ENCODE measurements around the gene SH3RF1. TPM values are rescaled to one million over a fixed set of nuclear protein-coding genes. Genes with fewer than 3 reads are reported as not detected.

SH3RF1 gene
- total RNA-seq, 3 donors from 2014 or later, result 45.3 to 82.3 (median 65.5) TPM

DNA sequence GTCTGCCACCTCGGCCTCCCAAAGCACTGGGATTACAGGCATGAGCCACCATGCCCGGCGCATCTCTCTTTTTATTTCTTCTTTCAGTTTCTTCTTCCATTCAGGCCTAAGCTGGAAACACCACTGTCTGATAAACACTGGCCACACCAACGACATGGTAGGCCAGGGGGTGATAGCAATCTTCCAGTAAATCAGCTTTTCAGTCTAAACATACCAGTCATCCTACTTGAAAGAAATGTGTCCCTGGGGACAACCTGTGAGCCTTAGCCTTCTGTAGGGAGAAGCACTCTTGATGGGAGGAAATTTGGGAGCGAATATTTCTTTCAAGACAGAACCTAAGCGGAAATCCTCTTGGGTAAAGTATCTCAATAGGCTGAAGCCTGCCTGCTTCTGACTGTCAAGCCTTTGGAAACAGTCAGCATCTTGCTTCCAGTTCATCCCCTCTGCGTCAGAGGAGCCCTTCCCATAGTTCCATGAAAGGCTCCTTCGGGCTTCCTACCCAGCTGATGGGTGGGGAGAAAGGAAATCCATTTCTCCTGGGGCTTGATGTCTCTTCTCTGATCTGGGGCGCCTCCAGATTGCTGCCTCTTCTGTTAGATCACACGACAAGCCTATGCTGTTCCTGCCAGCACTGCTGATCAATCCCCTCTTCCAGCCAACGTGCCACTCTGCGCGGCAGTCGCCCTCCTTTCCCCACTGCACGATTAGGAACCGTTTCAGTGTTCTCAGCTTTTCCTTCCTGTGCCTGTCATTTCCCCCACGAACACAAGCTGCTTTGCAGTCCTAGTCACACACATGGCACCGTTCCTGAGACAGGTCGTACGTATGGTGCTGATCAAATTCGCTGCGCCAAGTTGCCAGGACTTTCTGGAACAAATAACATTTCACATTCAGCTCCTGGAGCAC, 211.2 kb downstream of the SH3RF1 start:
- no peak overlapping the region for H3K4me3 ChIP-seq
- DNase-seq (no peak), ATAC-seq (no peak)
- peaks cover 28% of the 10 kb centered on the region for H3K4me1 ChIP-seq (ENCODE audit: low read depth)
- H3K36me3 ChIP-seq (ENCODE audit: low read depth), result no peaks in the 10 kb centered on the region
- intact Hi-C loops (cut with DNase I, micrococcal nuclease), result no loop called here
- H3K9me3 ChIP-seq, result no peaks in the 10 kb centered on the region
- no peak for TF ChIP-seq CTCF (IDR thresholded peaks at IDR 0.05)

DNA sequence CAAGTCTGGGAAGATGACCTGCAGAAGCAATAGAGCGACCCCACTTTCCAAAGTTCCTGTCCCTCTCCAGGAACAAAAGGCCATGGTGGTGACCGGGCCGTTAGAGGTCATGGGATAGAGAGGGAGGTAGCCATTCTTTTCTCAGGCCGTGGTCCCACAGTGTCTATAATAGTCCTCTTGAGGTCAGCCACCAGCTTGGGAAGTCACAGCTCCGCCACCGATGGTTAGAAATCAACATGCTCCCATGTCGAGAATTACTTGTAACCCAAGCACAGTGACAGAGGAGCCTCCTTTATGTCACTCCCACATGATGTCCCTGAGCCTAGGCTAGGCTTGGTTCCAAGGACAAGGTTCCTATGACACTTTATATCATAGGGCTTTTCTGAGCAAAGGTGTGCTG, 212.4 kb downstream of the SH3RF1 start:
- intact Hi-C loops (cut with DNase I, micrococcal nuclease), result no loop called here
- no peaks in the 10 kb centered on the region for H3K9me3 ChIP-seq
- H3K4me3 ChIP-seq, result no peak overlapping the region
- no peak for DNase-seq
- TF ChIP-seq CTCF (IDR thresholded peaks at IDR 0.05), result no peak
- H3K36me3 ChIP-seq (ENCODE audit: low read depth), result no peaks in the 10 kb centered on the region
- peaks cover 24% of the 10 kb centered on the region for H3K4me1 ChIP-seq (ENCODE audit: low read depth)
- no peak for ATAC-seq

DNA sequence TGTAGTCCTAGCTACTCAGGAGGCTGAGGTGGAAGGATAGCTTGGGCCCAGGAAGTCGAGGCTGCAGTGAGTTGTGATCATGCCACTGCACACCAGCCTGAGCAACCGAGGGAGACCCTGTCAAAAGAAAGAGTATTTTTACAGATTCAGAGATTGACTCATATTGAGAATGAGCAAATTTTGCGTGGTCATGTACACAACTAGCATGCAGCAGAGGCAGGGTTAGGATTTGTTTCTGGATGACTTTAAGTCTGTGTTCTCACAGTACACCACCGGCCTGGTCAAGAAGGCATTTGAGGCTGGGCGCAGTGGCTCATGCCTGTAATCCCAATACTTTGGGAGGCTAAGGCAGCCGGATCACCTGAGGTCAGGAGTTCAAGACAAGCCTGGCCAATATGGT, 215.9 kb downstream of the SH3RF1 start:
- H3K36me3 ChIP-seq (ENCODE audit: low read depth), result no peaks in the 10 kb centered on the region
- H3K9me3 ChIP-seq, result no peaks in the 10 kb centered on the region
- H3K4me3 ChIP-seq, result no peak overlapping the region
- no peak for ATAC-seq
- no peaks in the 10 kb centered on the region for H3K4me1 ChIP-seq (ENCODE audit: low read depth)
- no peak for TF ChIP-seq CTCF (IDR thresholded peaks at IDR 0.05)
- DNase-seq, result no peak
- intact Hi-C loops (cut with DNase I, micrococcal nuclease), result no loop called here

- Histone ChIP-seq H3K4me3 (no peak overlapping the region), H3K4me1 (ENCODE audit: low read depth) (no peaks in the 10 kb centered on the region), H3K9me3 (no peaks in the 10 kb centered on the region), H3K36me3 (ENCODE audit: low read depth) (no peaks in the 10 kb centered on the region)
- intact Hi-C loops (cut with DNase I, micrococcal nuclease), result no loop called here
- DNase-seq, result no peak
- no peak for ATAC-seq
- TF ChIP-seq CTCF (IDR thresholded peaks at IDR 0.05), result no peak
Observed at GRCh38 chr4:169052594-169052945, 218.2 kb downstream of the SH3RF1 start.

- H3K9me3 ChIP-seq, result no peaks in the 10 kb centered on the region
- no peak overlapping the region for H3K4me3 ChIP-seq
- no peaks in the 10 kb centered on the region for H3K36me3 ChIP-seq (ENCODE audit: low read depth)
- no peak for TF ChIP-seq CTCF (IDR thresholded peaks at IDR 0.05)
- DNase-seq, result no peak
- intact Hi-C loops (cut with DNase I, micrococcal nuclease), result no loop called here
- H3K4me1 ChIP-seq (ENCODE audit: low read depth), result no peaks in the 10 kb centered on the region
- no peak for ATAC-seq
Observed at GRCh38 chr4:169051761-169052593, 218.8 kb downstream of the SH3RF1 start.
